ENCODE data around the gene CTIF. TPM values are rescaled to one million over a fixed set of nuclear protein-coding genes. Genes with fewer than 3 reads are reported as not detected.

Gene CTIF
- total and polyA plus RNA-seq, 2 donors (not counting 1 experiment from before 2014, with no cell fraction given): 27.2 to 28.1 TPM

DNA sequence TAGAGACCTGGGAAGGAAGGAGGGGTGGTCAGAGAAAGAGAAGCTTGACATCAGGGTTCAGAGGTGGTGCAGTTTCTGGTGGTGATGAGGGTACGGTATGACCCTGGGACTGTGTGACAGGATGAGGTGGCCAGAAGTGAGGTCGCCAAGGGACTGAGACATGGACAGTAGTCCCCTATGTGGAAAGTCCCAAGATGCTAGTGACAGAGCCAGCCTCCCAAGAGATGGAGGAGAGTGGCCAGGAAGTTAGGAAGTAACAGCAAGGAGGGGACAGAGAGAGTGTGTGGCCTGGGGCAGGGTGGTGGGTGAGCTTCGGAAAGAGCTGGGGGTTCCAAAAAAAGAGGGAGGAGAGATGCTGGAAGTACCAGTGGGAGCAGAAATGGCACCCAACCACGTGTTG, 345.9 kb downstream of the CTIF start:
- TF ChIP-seq EZH2 (IDR thresholded peaks at IDR 0.05; ENCODE audit: low read length, missing control alignments): no peak
- TF ChIP-seq, protein P1, sequence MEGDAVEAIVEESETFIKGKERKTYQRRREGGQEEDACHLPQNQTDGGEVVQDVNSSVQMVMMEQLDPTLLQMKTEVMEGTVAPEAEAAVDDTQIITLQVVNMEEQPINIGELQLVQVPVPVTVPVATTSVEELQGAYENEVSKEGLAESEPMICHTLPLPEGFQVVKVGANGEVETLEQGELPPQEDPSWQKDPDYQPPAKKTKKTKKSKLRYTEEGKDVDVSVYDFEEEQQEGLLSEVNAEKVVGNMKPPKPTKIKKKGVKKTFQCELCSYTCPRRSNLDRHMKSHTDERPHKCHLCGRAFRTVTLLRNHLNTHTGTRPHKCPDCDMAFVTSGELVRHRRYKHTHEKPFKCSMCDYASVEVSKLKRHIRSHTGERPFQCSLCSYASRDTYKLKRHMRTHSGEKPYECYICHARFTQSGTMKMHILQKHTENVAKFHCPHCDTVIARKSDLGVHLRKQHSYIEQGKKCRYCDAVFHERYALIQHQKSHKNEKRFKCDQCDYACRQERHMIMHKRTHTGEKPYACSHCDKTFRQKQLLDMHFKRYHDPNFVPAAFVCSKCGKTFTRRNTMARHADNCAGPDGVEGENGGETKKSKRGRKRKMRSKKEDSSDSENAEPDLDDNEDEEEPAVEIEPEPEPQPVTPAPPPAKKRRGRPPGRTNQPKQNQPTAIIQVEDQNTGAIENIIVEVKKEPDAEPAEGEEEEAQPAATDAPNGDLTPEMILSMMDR (conservative IDR thresholded peaks at IDR 0.05 in 1 of 2, IDR thresholded peaks at IDR 0.05 in 1 of 2; ENCODE audit: low read depth in 1 of 2, low read length in 2 of 2): no peak
- Histone ChIP-seq H2AFZ (ENCODE audit: low read length) (no peak overlapping the region), H3K36me3 (ENCODE audit: control insufficient read depth, insufficient read depth, low read length) (no peaks in the 10 kb centered on the region), H3K27me3 (ENCODE audit: control insufficient read depth, insufficient read depth, low read length) (peaks cover 2% of the 10 kb centered on the region), H3K4me1 (ENCODE audit: control insufficient read depth, extremely low read depth, insufficient read depth, low read length) (peaks cover 6% of the 10 kb centered on the region), H3K27ac (ENCODE audit: insufficient read depth, low read length) (no peak overlapping the region), H4K20me1 (ENCODE audit: control insufficient read depth, extremely low read depth, insufficient read depth, low read length) (no peaks in the 10 kb centered on the region), H3K4me3 (replicated peaks in 1 of 4; ENCODE audit: control extremely low read depth in 1 of 4, insufficient read depth in 1 of 4, low read depth in 3 of 4, low read length in 4 of 4) (no peak overlapping the region), H3K79me2 (ENCODE audit: control insufficient read depth, insufficient read depth, low read length) (no peaks in the 10 kb centered on the region), H3K9me3 (ENCODE audit: control insufficient read depth, insufficient read depth, low read depth, low read length) (no peaks in the 10 kb centered on the region), H3K9ac (ENCODE audit: insufficient read depth, low read length) (no peak overlapping the region), H3K4me2 (ENCODE audit: extremely low read depth, insufficient read depth, low read length) (no peak overlapping the region)
- no peak for DNase-seq (ENCODE audit: low read depth in 2 of 2)

DNA sequence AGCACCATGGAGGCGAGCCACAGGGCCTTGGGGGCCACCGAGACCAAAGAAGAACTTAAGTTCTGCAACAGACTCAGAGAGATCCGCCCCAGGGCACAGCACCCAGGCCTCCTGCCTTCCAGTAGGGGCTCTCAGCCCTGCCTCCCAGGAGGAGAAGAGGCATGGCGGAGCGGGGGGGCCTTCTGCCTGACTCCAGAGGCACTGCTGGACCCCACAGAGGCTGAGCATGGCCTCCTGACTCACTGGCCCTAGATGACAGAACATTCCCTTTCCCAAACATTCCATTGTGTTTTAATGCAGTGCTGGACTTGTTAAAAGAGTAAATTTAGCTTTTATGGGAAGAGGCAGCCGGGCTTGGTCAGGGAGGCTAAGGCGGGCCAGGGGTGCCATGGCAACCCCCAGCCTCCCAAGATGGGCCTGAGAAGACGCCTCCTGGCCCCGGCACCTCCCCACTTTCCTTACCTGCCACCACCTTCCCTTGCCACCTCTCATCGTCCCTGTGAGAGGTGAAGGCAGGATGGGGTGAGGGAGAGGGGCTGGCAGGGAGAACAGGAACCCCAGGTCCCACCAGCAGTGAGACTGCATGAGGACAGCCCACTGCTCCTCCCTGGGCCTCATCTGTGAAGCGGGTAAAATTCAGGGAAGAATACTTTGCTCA, 346.6 kb downstream of the CTIF start:
- Histone ChIP-seq H3K36me3 (ENCODE audit: control insufficient read depth, insufficient read depth, low read length) (no peaks in the 10 kb centered on the region), H3K4me2 (ENCODE audit: extremely low read depth, insufficient read depth, low read length) (no peak overlapping the region), H3K79me2 (ENCODE audit: control insufficient read depth, insufficient read depth, low read length) (no peaks in the 10 kb centered on the region), H3K27me3 (ENCODE audit: control insufficient read depth, insufficient read depth, low read length) (peaks cover 2% of the 10 kb centered on the region), H3K9me3 (ENCODE audit: control insufficient read depth, insufficient read depth, low read depth, low read length) (no peaks in the 10 kb centered on the region), H3K27ac (ENCODE audit: insufficient read depth, low read length) (no peak overlapping the region), H3K9ac (ENCODE audit: insufficient read depth, low read length) (no peak overlapping the region), H2AFZ (ENCODE audit: low read length) (no peak overlapping the region), H3K4me3 (replicated peaks in 1 of 4; ENCODE audit: control extremely low read depth in 1 of 4, insufficient read depth in 1 of 4, low read depth in 3 of 4, low read length in 4 of 4) (no peak overlapping the region), H4K20me1 (ENCODE audit: control insufficient read depth, extremely low read depth, insufficient read depth, low read length) (no peaks in the 10 kb centered on the region), H3K4me1 (ENCODE audit: control insufficient read depth, extremely low read depth, insufficient read depth, low read length) (peaks cover 6% of the 10 kb centered on the region)
- no peak for TF ChIP-seq EZH2 (IDR thresholded peaks at IDR 0.05; ENCODE audit: low read length, missing control alignments)
- TF ChIP-seq, protein P1 (conservative IDR thresholded peaks at IDR 0.05 in 1 of 2, IDR thresholded peaks at IDR 0.05 in 1 of 2; ENCODE audit: low read depth in 1 of 2, low read length in 2 of 2): no peak
- DNase-seq (ENCODE audit: low read depth in 2 of 2): no peak

DNA sequence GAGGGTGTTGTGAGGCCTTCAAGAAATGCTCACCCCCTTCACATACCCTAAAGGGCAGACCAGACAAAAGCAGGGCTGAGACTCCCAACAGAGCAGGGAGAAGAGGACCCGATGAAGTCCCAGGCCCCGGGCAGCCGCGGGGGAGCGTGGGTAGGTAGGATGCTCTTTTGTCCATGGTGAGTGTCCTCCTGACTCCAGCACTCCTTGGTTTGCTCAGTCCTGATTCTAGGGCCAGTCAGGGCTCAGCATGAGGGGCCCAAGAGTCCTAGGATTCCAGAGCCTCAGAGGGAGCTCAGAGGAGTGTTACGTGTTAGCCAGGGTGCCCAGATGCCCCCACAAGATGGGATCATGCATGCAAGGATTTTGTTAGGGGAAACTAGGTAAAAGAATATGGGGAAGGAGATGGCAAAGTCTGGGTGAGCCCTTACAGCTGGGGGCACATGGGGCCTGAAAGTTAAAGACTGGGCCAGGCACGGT, 347.1 kb downstream of the CTIF start:
- H3K27me3 ChIP-seq (ENCODE audit: control insufficient read depth, insufficient read depth, low read length): peaks cover 2% of the 10 kb centered on the region
- no peaks in the 10 kb centered on the region for H3K36me3 ChIP-seq (ENCODE audit: control insufficient read depth, insufficient read depth, low read length)
- TF ChIP-seq, protein P1 (conservative IDR thresholded peaks at IDR 0.05 in 1 of 2, IDR thresholded peaks at IDR 0.05 in 1 of 2; ENCODE audit: low read depth in 1 of 2, low read length in 2 of 2): no peak
- no peak for TF ChIP-seq EZH2 (IDR thresholded peaks at IDR 0.05; ENCODE audit: low read length, missing control alignments)
- H3K9ac ChIP-seq (ENCODE audit: insufficient read depth, low read length): no peak overlapping the region
- H3K9me3 ChIP-seq (ENCODE audit: control insufficient read depth, insufficient read depth, low read depth, low read length): no peaks in the 10 kb centered on the region
- no peak overlapping the region for H3K4me3 ChIP-seq (replicated peaks in 1 of 4; ENCODE audit: control extremely low read depth in 1 of 4, insufficient read depth in 1 of 4, low read depth in 3 of 4, low read length in 4 of 4)
- no peak overlapping the region for H3K4me2 ChIP-seq (ENCODE audit: extremely low read depth, insufficient read depth, low read length)
- no peaks in the 10 kb centered on the region for H3K79me2 ChIP-seq (ENCODE audit: control insufficient read depth, insufficient read depth, low read length)
- no peak for DNase-seq (ENCODE audit: low read depth in 2 of 2)
- H2AFZ ChIP-seq (ENCODE audit: low read length): no peak overlapping the region
- no peak overlapping the region for H3K27ac ChIP-seq (ENCODE audit: insufficient read depth, low read length)
- peaks cover 6% of the 10 kb centered on the region for H3K4me1 ChIP-seq (ENCODE audit: control insufficient read depth, extremely low read depth, insufficient read depth, low read length)
- no peaks in the 10 kb centered on the region for H4K20me1 ChIP-seq (ENCODE audit: control insufficient read depth, extremely low read depth, insufficient read depth, low read length)
